HG02885 (cell line): ENCODE measurements around the gene ARHGAP4.

Experiments used
- ATAC-seq: cut with Tn5 transposase; IDR thresholded peaks from one replicate; pipeline ENCODE4 v1.9.1; 2021; ENCODE audit warnings: mild to moderate bottlenecking; ENCODE audit not compliant: unreplicated experiment, poor library complexity

The ARHGAP4 gene

DNA sequence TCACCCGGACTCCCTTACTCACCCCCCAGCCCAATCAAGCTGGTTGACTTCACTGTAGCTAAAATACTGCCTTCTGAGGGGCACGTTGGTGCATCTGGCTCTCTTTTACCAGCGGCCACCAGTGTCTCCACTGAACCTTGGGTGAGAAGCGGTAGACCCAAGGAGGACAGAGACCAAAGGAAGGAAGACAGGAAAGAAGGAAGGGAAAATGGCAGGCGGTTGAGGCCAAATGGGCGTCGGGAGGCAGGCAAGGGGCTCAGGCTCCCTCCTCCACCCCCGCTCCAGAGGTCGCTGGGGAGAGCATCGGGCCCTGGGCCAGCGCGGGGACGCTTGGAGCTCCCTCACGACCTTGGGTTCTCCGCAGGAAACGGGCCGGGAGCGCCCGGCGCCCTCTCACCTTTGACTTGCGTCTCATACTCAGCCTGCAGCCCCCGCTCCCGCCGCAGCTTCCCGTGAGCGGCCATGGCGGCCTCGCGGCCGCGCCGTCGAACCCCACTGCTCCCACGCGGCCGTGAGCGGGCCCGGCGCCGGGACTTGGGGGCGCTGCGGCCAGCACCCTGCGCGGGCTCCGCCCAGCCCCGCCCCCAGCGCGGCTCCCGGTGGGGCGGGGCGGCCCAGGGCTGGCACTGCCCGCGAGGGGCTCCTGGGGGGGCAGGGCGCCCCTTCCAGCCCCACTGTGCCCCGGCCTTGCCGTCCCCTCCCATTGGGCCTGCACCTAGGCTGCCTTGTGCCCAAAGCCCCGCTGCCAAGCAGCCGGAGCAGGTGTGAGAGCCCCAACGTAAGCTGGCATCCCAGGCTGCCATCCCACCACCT, at the start of gene ARHGAP4:
TSS of gene ARHGAP4 (minus strand) at position 526 of the 813 bp plus-strand sequence. CDS start at position 464, 62 bp downstream.
- no peak for ATAC-seq

DNA sequence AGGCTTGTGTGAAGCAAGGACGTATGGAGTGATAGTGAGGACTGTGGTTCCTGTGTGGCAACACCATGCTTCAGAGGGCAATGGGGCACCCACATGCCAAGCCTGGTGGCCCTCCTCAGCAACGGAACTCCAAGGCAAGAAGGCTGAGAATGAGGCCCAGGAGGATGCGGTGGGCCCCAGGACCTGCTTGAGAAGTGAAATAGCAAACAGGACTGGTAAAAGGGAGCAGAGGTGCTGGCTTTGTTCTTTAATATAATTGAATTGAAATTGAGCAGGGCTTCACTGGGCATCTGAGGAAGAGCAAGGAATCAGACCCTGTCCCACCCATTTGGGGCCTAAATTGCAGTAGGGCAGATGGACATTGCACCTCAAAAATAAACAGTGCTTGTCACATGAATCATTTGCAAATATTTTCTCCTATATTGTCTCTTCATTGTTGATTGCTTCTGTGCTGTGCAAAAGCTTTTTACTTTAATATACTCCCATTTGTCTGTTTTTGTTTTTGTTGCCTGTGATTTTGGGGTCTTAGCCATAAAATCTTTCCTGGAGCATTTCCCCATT, 48.7 kb upstream of the ARHGAP4 start:
- ATAC-seq = no peak

DNA sequence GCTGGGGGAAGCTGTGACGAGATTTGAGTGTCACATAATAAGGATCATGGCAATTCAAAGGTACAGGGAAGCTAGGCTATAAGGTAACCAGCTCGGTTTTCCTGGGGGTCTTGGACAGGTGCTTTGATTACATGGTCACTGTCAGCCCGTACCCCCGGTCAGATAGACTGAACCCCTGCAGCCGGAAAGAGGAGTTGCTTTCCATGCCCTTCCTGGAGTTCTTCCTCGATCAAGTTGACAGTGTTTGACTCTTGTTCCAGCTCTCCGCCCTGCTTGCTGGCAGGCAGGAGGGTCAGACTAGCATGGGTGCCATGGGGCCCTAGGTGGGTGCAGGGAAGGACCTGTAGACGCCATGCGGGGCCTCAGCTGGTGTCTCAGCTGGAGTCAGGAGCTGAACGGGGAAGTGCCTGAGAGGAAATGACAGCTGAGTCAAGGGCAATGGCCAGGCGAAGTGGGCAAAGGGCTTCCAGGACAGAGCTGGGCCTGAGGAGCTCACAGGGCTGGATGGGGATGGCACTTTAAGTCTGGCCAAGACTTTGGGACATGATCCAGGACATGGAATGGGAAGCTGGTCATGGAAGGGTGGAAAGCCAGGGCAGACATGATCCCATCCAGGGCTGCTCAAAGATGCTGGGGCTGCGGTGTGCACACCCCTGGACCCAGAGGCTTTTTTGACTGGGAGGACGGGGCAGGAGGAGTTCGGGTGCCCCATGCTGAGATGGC, 48.1 kb upstream of the ARHGAP4 start:
- no peak for ATAC-seq

DNA sequence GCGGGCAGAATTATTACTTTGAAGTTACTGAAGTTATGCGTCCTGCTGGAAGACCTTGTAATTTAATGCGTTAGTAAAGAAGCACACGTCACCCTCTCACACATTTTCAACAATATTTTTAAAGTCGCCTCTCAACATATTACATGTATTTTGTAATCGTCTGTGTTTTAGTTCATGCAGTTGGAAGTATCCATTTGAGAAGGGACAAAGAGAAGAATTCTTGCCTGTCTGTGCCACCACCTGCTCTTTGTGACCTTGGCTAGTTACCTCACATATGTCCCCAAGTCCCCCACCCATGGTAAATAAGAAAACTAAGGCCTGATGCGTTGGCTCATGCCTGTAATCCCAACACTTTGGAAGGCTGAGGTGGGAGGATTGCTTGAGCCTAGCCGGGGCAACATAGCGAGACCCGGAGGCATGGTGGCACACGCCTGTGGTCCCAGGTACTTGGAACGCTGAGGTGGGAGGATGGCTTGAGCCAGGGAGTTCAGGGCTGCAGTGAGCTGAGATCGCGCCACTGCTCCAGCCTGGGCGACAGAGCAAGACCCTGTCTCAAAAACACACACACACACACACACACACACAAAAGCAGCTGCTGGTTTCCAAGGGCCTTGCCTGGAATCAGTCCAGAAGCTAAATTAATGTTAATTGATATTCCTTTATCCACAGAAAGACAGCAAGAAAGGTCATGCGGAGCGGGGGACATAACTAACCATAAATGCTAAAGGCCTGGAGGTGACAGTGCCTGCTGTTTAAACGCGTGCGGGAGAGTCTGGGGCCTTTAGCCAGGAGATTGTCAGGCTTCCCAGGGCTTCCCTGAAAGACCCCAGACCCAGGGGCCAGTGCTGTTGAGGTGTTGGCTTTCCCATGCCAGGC, 47.3 kb upstream of the ARHGAP4 start:
- no peak for ATAC-seq

DNA sequence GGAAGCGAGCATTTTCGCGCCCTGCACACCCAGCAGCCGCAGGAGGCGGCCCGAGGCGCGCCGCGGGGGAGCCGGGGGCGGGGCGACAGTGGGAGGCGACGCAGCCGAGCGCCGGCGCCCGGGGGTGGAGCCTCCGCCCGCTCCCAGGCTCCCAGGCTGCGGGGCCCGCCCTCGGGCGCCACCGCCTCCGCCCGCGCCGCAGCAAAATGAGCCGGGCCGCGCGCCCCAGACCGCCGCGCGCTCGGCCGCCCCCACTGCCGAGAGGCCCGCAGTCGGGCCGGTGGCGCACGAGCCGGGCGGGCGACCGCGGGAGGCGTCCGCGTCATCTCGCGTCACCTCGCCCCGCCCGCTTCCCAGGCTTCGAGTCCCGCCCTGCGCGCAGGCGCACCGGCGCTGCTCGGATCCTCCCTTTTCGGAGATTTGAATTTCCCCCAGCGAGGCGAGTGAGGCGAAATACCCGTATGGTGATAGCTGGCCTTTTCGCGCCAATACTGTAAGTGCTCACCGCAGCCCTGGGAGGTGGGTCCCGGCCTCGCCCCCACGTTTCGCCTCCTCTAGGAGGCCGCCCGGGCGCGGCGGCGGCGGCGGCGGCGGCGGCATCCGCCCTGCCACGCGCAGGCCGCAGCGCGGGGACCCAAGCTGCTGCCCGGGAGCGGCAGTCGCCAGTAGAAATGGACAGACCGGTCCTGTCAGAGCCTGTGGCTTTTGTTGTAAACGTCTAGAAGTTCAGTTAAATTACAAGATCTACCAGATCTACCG, 46.5 kb upstream of the ARHGAP4 start, which contains the start of gene TMEM187:
TSS of gene TMEM187 (plus strand) at position 387 of the 759 bp plus-strand sequence. CDS start 9,309 bp downstream, outside the sequence.
- peak; percentile 56 for ATAC-seq

DNA sequence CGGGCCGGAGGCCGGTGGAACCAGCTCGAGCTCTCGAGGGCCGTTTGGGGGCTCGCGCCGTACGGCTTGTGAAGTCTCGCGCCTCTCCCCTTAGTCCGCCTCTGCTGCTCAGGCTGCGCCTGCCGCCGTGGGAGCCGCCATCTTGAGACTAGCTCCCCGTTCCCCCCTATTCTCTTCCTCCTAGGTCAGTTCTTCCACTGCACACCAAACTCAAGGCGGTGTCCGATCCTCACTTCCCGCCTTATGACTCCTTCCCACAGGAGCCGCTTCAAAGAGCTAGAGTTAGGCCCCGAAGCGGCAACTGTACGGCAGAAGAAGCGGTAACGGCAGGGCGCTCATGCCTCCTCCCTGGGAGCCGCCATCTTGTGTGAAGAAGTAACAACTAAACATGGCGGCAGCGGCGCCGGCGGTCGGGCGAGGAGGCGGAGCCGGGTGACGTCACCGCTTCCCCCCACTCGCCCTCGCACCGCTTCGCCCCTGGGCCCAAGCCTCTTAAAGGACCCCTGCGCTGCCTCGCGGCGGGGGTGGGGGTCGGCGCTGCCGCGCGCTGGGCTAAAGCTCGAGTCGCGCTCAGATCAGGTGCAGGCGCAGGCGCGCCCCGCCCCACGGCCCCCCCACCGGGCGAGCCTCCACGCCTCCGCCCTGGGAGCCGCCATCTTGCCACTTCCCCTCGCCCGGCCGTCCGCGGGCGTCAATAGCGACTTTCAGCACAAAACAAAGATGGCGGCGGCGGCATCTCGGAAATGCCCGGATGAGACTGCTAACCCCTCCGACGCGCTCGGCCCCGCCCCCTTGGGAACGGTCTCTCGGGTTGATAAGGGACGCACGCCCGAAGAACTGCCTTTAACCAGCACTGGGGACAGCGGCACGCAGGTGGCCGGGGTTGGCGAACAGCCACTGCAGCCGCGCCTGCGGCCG, 45.6 kb upstream of the ARHGAP4 start, which contains the start of gene HCFC1:
TSS of gene HCFC1 (minus strand) at position 369 of the 918 bp plus-strand sequence. CDS start 978 bp downstream, outside the sequence.
- peak; percentile 43 for ATAC-seq

DNA sequence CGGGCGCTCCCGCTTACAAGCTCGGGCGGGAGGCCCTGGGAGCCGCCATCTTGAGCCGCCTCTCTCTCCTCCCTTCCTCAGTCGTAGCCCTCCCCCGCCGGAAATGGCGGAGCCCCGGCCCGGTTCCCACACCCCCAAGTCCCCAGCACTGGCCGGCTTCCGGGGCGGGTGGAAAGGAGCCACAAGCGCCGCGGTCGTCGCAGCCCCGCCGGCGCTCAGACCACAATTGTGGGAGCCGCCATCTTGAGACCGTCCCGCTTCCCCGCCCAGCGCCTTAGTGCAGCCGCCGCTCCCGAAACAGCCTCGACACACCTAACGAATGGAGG, 45.0 kb upstream of the ARHGAP4 start:
- ATAC-seq = peak; percentile 40

DNA sequence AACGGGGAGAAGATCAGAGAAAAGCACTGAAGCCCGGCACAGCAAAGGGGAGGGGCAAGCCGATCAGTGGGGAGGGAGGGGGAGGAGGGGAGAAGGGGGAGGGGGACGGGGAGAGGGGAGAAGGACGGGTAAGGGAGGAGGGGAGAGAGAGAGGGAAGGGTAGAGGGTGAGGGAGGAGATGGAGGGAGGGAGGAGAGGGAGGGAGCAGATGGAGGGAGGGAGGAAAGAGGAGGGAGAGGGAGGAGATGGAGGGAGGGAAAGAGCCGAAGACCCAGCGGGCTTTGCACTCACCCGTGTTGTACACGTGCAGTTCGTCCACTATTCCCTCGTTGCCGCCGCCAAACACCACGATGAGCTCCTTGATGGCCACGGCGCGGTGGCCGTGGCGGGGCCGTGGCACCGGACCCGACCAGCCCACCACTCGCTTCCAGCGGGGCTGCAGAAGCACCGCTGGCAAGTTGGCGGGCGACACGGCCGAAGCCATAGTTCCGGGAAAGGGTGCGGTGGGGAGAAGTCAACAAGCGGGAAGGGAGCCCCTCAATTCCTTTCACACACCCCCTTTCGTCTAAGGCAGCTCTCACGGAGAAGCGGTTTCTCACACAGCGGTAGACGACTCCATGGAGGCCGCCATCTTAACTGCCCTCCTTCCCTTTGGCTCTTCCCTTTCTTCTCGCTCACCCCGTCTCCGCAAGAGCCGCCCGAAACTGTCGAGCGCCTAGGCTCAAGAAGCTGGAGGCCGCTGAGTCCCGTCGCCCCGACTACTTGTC, 44.5 kb upstream of the ARHGAP4 start:
- no peak for ATAC-seq

DNA sequence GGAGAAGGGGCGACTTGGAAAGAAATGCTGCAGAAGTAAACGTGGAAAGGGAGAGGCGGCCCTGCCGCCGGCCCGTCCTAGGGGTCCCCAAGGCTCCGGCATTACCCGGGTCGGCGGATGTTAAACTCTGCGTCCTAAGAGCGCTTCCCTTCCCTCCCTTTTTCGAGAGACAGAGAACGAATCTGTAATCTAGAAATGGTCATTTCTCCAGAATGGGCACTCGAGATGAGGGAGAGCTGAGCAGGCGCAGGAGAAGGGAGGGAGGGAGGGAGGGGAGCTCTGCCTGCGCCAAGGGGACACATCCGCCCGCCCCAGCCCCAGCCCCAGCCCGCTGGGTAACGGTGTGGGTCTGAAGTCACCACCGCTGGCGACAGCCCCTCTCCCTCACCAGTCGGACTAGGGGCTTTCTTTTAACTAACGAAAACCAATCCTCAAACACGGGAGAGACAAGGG, 43.9 kb upstream of the ARHGAP4 start:
- no peak for ATAC-seq

DNA sequence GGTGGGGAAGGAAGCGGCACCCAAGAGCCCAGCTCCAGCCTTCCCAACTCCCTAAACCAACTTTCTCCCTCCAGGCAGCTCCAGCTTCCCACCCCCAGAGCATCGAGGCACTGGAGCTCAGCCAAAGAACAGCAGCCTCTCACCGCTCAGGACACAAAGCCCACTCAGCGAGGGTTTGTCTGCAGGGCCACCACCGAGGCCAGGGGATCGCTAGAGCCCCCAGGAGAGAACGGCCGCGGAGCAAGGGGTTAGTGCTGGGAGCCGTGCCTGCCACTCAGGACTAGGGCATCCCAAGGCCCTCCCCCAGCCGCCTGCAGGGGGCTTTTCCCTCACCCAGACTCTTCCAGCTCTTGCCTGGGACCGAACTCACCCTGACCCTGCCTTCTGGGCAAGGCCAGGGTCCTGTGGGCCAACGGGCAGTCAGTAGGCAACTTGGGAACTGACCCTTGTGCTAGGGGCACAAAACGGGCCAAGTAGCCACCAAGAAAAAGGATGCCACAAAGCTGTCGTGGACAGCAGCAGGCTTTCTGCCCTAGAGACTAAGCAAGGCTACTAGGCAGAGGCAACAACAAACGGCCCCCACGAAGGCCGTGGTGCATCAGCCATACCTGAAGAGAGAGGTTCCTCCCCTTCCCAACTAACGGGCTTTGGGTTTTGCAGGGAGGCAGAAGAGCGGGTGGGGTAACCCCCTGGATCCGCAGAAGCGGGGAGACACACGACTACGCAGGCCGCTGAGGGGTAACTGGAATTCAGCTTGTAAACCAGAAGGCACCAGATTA, 43.2 kb upstream of the ARHGAP4 start:
- no peak for ATAC-seq

DNA sequence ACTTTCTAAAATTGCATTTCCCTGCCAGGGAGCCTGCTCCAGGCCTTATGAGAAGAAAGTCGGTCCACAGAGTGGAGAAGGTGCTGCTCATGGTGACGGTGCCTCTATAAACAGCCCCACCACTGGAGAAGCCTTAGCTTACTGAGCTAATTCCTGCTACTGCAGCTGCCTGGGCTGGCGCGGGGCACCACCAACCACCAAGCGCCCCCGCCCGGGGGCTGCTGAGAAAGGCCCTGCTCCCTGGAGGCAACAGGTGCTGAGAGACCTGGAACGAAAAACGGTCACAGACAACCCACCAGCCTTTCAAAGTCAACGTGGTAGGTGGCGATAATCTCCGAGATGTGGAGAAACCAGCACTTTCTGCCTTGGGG, 42.7 kb upstream of the ARHGAP4 start:
- no peak for ATAC-seq

DNA sequence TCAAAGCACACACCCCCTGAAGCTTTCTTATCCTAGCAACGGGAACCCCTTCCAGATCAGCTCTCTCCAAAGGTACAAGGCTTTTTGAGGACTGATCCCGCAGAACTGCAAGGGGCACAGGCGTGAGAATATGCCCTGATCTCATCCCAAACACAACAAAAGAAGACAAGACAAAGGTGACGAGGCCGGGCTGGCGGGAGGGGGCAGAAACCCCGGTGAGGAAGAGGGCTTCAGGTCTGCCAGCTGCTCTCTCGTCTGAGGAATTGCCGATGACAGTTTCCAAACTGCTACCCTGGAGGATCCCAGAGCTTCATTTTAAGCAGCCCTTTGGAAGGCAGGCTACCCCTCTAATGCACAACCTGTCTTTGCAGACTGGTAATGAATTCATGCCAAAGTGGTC, 42.2 kb upstream of the ARHGAP4 start:
- no peak for ATAC-seq

DNA sequence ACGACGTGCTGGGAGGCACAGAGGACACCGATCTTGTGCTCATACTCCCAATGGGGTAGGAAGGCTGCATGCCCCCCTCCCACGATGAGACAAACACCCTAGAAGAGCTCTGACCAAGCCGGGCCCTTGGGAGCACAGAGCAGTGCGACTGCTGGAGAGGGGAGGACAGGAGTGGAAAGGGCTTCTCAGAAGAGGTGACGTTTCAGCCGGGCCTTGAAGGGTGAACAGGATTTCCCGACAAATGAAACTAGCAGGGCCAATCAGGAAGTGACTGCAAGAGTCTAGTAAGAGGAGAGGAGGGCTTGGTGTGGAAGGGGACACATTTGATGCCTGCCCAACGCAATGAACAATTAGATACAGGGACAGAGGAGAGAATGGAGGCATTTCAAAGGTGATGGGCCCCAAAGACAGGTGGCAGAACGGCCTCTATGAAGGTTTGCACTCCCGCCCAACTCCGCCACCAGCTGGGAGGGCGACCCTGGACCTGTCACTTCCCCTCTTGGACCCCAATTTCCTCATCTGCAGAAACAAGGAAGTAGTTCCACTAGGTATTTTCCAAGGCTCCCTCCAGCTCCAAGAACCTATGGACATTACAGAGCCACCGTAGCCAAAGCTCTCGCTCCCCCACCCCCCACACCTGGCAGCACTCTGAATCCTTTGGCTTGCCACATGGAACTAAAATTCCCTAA, 41.6 kb upstream of the ARHGAP4 start:
- no peak for ATAC-seq

DNA sequence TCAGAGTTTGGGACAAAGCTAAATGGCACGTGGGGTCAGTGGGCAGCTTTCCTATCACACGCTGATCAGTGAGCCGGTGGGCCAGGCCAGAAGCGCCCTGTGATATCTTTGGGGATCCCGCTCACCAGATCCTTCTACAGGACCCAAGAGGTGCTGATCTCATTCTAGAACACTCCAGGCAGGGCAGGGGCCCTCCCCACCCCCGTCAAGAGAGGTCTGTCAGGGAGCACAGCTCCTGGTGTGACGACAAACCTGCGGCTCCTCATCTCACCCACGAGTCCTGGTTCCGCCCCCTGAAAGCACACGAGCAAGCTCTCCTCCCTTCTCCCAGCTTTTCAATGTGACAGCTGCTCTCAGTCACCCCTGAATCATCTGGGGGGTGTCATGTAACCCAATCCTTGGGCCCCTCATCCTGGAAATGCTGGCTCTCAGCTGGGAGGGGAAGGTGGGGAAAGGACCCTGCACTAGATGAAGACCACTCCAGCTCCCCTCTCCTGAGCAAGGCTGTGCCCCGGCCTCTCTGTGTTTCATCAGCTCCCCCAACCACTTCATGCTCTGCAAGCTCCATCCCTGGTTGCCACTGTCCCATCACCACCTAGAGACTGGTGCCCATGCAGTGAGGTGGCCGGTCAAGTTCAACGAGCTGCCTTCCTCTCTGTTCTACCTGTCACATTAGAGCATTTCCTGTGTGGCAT, 40.9 kb upstream of the ARHGAP4 start:
- ATAC-seq = no peak

DNA sequence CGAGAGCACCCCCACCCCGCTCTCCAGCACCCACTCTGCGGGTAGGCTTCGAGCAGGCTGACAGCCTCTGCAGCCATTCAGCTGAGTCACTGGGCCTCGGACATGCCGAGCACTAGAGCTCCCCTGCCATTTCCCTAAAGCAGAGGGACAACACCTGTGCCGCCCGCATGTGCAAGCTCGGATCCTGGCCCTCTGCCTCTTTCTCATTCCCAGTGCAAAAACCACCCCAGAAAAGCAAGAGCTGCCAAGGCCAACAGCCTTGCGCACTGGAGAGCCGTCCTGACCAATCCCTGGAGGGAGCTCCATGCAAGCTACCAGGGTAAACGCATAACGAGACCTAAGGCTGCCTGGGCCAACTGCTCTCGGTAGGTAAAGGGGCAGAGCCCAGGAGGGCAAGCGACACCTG, 40.2 kb upstream of the ARHGAP4 start:
- ATAC-seq = no peak

DNA sequence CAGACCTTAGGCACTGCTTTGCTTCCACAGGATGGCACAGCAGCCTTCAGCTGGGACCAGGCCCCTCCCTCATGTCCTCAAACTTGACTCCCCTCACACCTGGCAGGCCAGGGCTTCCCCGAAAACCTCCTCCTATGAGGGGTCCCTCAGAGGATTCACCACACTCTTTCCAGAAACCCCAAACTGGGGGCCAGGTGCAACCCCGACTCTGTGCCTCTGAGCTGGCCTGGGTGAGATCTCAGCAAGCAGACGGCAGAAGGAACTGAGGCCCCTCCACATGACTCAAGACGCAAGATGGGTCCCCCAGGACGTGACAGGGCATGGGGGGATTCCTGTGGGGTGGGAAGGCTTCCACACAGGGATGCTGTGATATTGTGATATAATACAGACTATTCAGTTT, 39.3 kb upstream of the ARHGAP4 start:
- no peak for ATAC-seq
